Endothelial cell of hepatic sinusoid (primary cell): ENCODE data around the gene PPP2R2C.

Source experiments
- in situ Hi-C: cut with HindIII; loops from 2 replicates; pipeline ENCODE4 v1.10.0; 2017; ENCODE audit warnings: low sequenced_read_pairs

Gene PPP2R2C

GRCh38 chr4:6449746-6450369 lies 22.6 kb downstream of the PPP2R2C start:
- in situ Hi-C loops = no loop called here

GRCh38 chr4:6449335-6449734 lies 23.1 kb downstream of the PPP2R2C start:
- in situ Hi-C loops = no loop called here

- in situ Hi-C loops = no loop called here
These were observed 23.8 kb downstream of the PPP2R2C start for GRCh38 chr4:6448476-6449170.

GRCh38 chr4:6447672-6448171 lies 24.7 kb downstream of the PPP2R2C start:
- in situ Hi-C loops = no loop called here

- in situ Hi-C loops = no loop called here
These were observed 25.6 kb downstream of the PPP2R2C start for GRCh38 chr4:6446538-6447451.

- in situ Hi-C loops = no loop called here
These were observed 26.3 kb downstream of the PPP2R2C start for GRCh38 chr4:6446130-6446482.

GRCh38 chr4:6445403-6446129 lies 26.8 kb downstream of the PPP2R2C start:
- in situ Hi-C loops = no loop called here

- in situ Hi-C loops = no loop called here
These were observed 27.8 kb downstream of the PPP2R2C start for GRCh38 chr4:6444582-6444981.

GRCh38 chr4:6443035-6444023 lies 29.1 kb downstream of the PPP2R2C start:
- in situ Hi-C loops = no loop called here

GRCh38 chr4:6442555-6442954 lies 29.9 kb downstream of the PPP2R2C start:
- in situ Hi-C loops = no loop called here

GRCh38 chr4:6441758-6442157 lies 30.7 kb downstream of the PPP2R2C start:
- in situ Hi-C loops = no loop called here

GRCh38 chr4:6441202-6441582 lies 31.2 kb downstream of the PPP2R2C start:
- in situ Hi-C loops = no loop called here

- in situ Hi-C loops = no loop called here
These were observed 31.8 kb downstream of the PPP2R2C start for GRCh38 chr4:6440506-6441201.

- in situ Hi-C loops = no loop called here
These were observed 33.2 kb downstream of the PPP2R2C start for GRCh38 chr4:6439120-6439762.

- in situ Hi-C loops = no loop called here
These were observed 34.6 kb downstream of the PPP2R2C start for GRCh38 chr4:6437826-6438238.

- in situ Hi-C loops = no loop called here
These were observed 37.4 kb downstream of the PPP2R2C start for GRCh38 chr4:6435010-6435409.

- in situ Hi-C loops = no loop called here
These were observed 41.5 kb downstream of the PPP2R2C start for GRCh38 chr4:6430927-6431326.

- in situ Hi-C loops = no loop called here
These were observed 44.8 kb downstream of the PPP2R2C start for GRCh38 chr4:6427439-6428090.
